PC-9 (cell line): Measurements from ENCODE around the gene ELAVL1. TPM values are rescaled to one million over a fixed set of nuclear protein-coding genes. Genes with fewer than 3 reads are reported as not detected.

Source experiments
- total RNA-seq: library from RNA; stranded (reverse); gene quantifications from 2 replicates; pipeline ENCODE4 v1.2.3, GENCODE V29; 2021

ELAVL1 gene
- total RNA-seq, 1 experiment from 2014 or later = 108 TPM

Other genes with a start within 250 kb of the ELAVL1 start
- gene CLEC4M, start 242.4 kb downstream of the ELAVL1 start, total RNA-seq = not detected in 2 replicates
- 13.1 and 19.2 TPM in 2 replicates for gene EVI5L, start 175.4 kb downstream of the ELAVL1 start, total RNA-seq
- 12.9 and 20.3 TPM in 2 replicates for gene PRR36, start 131.3 kb downstream of the ELAVL1 start, total RNA-seq
- gene LRRC8E, start 117.1 kb downstream of the ELAVL1 start, total RNA-seq = 24.1 and 24.4 TPM in 2 replicates
- 52.4 and 54.0 TPM in 2 replicates for gene MAP2K7, start 101.8 kb downstream of the ELAVL1 start, total RNA-seq
- gene TGFBR3L, start 90.8 kb downstream of the ELAVL1 start, total RNA-seq = 2.0 and 2.3 TPM in 2 replicates
- 37.5 and 42.1 TPM in 2 replicates for gene SNAPC2, start 85.3 kb downstream of the ELAVL1 start, total RNA-seq
- gene CTXN1, start 79.5 kb downstream of the ELAVL1 start, total RNA-seq = 54.5 and 71.2 TPM in 2 replicates
- gene TIMM44, start 62.0 kb downstream of the ELAVL1 start, total RNA-seq = 72.8 and 74.6 TPM in 2 replicates
- gene CCL25, start 47.1 kb upstream of the ELAVL1 start, total RNA-seq = not detected in 2 replicates
- gene FBN3, start 144.0 kb upstream of the ELAVL1 start, total RNA-seq = 0.05 TPM in 1 of 2 replicates, not detected in the other
- 7.2 and 8.4 TPM in 2 replicates for gene CERS4, start 203.7 kb upstream of the ELAVL1 start, total RNA-seq